Suppressor macrophage treated with lipopolysaccharide for 1 hour (primary cell): ENCODE results near the gene KSR1.

Experiments used
- DNase-seq, 3 donors: peaks; one replicate each; pipeline ENCODE4 v3.0.0-alpha.2; 2020 to 2022

KSR1 gene

GRCh38 chr17:27538156-27538955 lies 82.1 kb downstream of the KSR1 start:
- DNase-seq: no peak

GRCh38 chr17:27539152-27539551 lies 82.9 kb downstream of the KSR1 start:
- no peak for DNase-seq

- no peak for DNase-seq
These were observed 83.6 kb downstream of the KSR1 start for GRCh38 chr17:27539794-27540317.

GRCh38 chr17:27540318-27541101 lies 84.3 kb downstream of the KSR1 start:
- DNase-seq: peak; percentile 87 to 90 (median 88)

- no peak for DNase-seq
These were observed 85.2 kb downstream of the KSR1 start for GRCh38 chr17:27541301-27542023.

- no peak for DNase-seq
These were observed 86.7 kb downstream of the KSR1 start for GRCh38 chr17:27542841-27543463.

- no peak for DNase-seq
These were observed 87.2 kb downstream of the KSR1 start for GRCh38 chr17:27543464-27543856.

GRCh38 chr17:27543958-27544349 lies 87.7 kb downstream of the KSR1 start:
- no peak for DNase-seq

- no peak for DNase-seq
These were observed 88.3 kb downstream of the KSR1 start for GRCh38 chr17:27544350-27545131.

GRCh38 chr17:27545562-27546229 lies 89.4 kb downstream of the KSR1 start:
- no peak for DNase-seq

GRCh38 chr17:27546624-27547300 lies 90.5 kb downstream of the KSR1 start:
- no peak for DNase-seq

GRCh38 chr17:27547301-27547683 lies 91.0 kb downstream of the KSR1 start:
- no peak for DNase-seq

- no peak for DNase-seq
These were observed 92.1 kb downstream of the KSR1 start for GRCh38 chr17:27548369-27548768.

GRCh38 chr17:27549251-27549893 lies 93.1 kb downstream of the KSR1 start:
- DNase-seq: no peak

- DNase-seq: no peak
These were observed 94.2 kb downstream of the KSR1 start for GRCh38 chr17:27550291-27550930.

GRCh38 chr17:27550974-27551505 lies 94.8 kb downstream of the KSR1 start:
- DNase-seq: no peak

GRCh38 chr17:27551701-27552248 lies 95.5 kb downstream of the KSR1 start:
- no peak for DNase-seq

GRCh38 chr17:27552276-27552732 lies 96.1 kb downstream of the KSR1 start:
- DNase-seq: peak; percentile 40 to 44 (median 44)

GRCh38 chr17:27553019-27553511 lies 96.8 kb downstream of the KSR1 start:
- peak in 1 of 3 donors; percentile 36 for DNase-seq
